IMR-90 (cell line): ENCODE measurements around the gene PLBD1. TPM values are rescaled to one million over a fixed set of nuclear protein-coding genes. Genes with fewer than 3 reads are reported as not detected.

Source experiments
- ATAC-seq: fragments of 200-7000 bp; cut with Tn5 transposase; 2 replicates; pipeline ENCODE4 v1.9.1; 2020; ENCODE audit warnings: low read depth, mild to moderate bottlenecking, moderate library complexity
- BruUV-seq: library from RNA; stranded (reverse); fragments of 400-500 nt; replicated peaks from 2 replicates; lab custom pipeline; 2021; lab: Mats Ljungman, UMichigan
- CTCF ChIA-PET: fragments of 300-600 bp; formaldehyde crosslinking; extraction: SDS; loops from one replicate; lab custom pipeline; 2021; ENCODE audit warnings: antibody characterized with exemption; lab: Yijun Ruan, JAX
- POLR2A ChIA-PET: fragments of 300-600 bp; sonication (Branson Sonifier 250); formaldehyde crosslinking; loops from one replicate; lab custom pipeline; 2022; ENCODE audit warnings: antibody characterized with exemption; ENCODE audit not compliant: unreplicated experiment; lab: Charles Lee
- DNase-seq: peaks from one replicate; pipeline ENCODE4 v3.0.0; 2013
- H2AFZ ChIP-seq: replicated peaks from 2 replicates; pipeline ENCODE3; 2013; ENCODE audit warnings: low read length, mild to moderate bottlenecking; ENCODE audit not compliant: poor library complexity
- H2AK5ac ChIP-seq: 2 replicates; pipeline ENCODE4 v1.6.1; 2013; ENCODE audit warnings: low read depth, low read length, inconsistent platforms
- H2AK9ac ChIP-seq: replicated peaks from 2 replicates; pipeline ENCODE3; 2013; ENCODE audit warnings: mild to moderate bottlenecking, low read depth, low read length, moderate library complexity; ENCODE audit not compliant: poor library complexity
- H2BK120ac ChIP-seq: 2 replicates; pipeline ENCODE4 v1.6.1; 2013; ENCODE audit warnings: low read depth, low read length, inconsistent platforms
- H2BK15ac ChIP-seq: 3 replicates; pipeline ENCODE4 v1.6.1; 2013; ENCODE audit warnings: low read depth, low read length, inconsistent platforms
- H2BK20ac ChIP-seq: 2 replicates; pipeline ENCODE4 v1.6.1; 2013; ENCODE audit warnings: low read depth, mild to moderate bottlenecking, inconsistent platforms, low read length, moderate library complexity
- H2BK5ac ChIP-seq: 2 replicates; pipeline ENCODE4 v1.6.1; 2013; ENCODE audit warnings: mild to moderate bottlenecking, low read depth, low read length, inconsistent platforms; ENCODE audit not compliant: poor library complexity, severe bottlenecking
- H3K14ac ChIP-seq: replicated peaks from 2 replicates; pipeline ENCODE4 v1.6.1; 2013; ENCODE audit warnings: low read depth, low read length, inconsistent platforms
- H3K18ac ChIP-seq: 2 replicates; pipeline ENCODE4 v1.6.1; 2013; ENCODE audit warnings: low read depth, low read length, control low read depth
- H3K23ac ChIP-seq: 2 replicates; pipeline ENCODE4 v1.6.1; 2013; ENCODE audit warnings: low read depth, low read length, inconsistent platforms
- H3K27ac ChIP-seq: 2 replicates; pipeline ENCODE4 v1.5.1; 2013; ENCODE audit warnings: mild to moderate bottlenecking, control low read depth, low read length; ENCODE audit not compliant: insufficient read depth
- H3K27me3 ChIP-seq: 2 replicates; pipeline ENCODE4 v1.6.1; 2013; ENCODE audit warnings: low read length; ENCODE audit not compliant: control insufficient read depth, insufficient read depth
- H3K36me3 ChIP-seq: 2 replicates; pipeline ENCODE4 v1.6.1; 2013; ENCODE audit warnings: low read length, mixed read lengths; ENCODE audit not compliant: control insufficient read depth, insufficient read depth
- H3K4ac ChIP-seq: 2 replicates; pipeline ENCODE4 v1.6.1; 2013; ENCODE audit warnings: low read depth, low read length, inconsistent platforms
- H3K4me1 ChIP-seq: 2 replicates; pipeline ENCODE4 v1.6.1; 2013; ENCODE audit warnings: low read length, mixed read lengths; ENCODE audit not compliant: control insufficient read depth, insufficient read depth
- H3K4me2 ChIP-seq: 2 replicates; pipeline ENCODE4 v1.6.1; 2013; ENCODE audit warnings: low read depth, mild to moderate bottlenecking, control low read depth, low read length, moderate library complexity
- H3K4me3 ChIP-seq: 2 replicates; pipeline ENCODE4 v1.5.1; 2013; ENCODE audit warnings: low read depth, mild to moderate bottlenecking, control low read depth, low read length, moderate library complexity; ENCODE audit not compliant: insufficient read depth
- H3K56ac ChIP-seq: 2 replicates; pipeline ENCODE4 v1.6.1; 2013; ENCODE audit warnings: low read length, inconsistent platforms; ENCODE audit not compliant: insufficient read depth; ENCODE audit errors: extremely low read depth
- H3K79me1 ChIP-seq, 2 experiments: 2 replicates each; pipeline ENCODE4 v1.6.1; 2013; ENCODE audit warnings: low read length in 2 of 2, inconsistent platforms in 1 of 2, low read depth in 1 of 2
- H3K9ac ChIP-seq: 2 replicates; pipeline ENCODE4 v1.6.1; 2013; ENCODE audit warnings: low read depth, low read length, control low read depth
- H3K9me1 ChIP-seq: 2 replicates; pipeline ENCODE4 v1.6.1; 2013; ENCODE audit warnings: low read length, inconsistent platforms; ENCODE audit not compliant: insufficient read depth
- H3K9me3 ChIP-seq: 2 replicates; pipeline ENCODE4 v1.6.1; 2013; ENCODE audit warnings: low read length; ENCODE audit not compliant: control insufficient read depth, insufficient read depth
- H4K20me1 ChIP-seq: 2 replicates; pipeline ENCODE4 v1.6.1; 2013; ENCODE audit warnings: low read length, inconsistent platforms; ENCODE audit not compliant: insufficient read depth
- H4K5ac ChIP-seq: 2 replicates; pipeline ENCODE4 v1.6.1; 2013; ENCODE audit warnings: mild to moderate bottlenecking, low read depth, low read length, control low read depth
- H4K8ac ChIP-seq, 2 experiments: 2 replicates each; pipeline ENCODE4 v1.6.1; 2013; ENCODE audit warnings: low read depth in 2 of 2, low read length in 2 of 2, control low read depth in 1 of 2, inconsistent platforms in 1 of 2
- H4K91ac ChIP-seq: 2 replicates; pipeline ENCODE4 v1.6.1; 2013; ENCODE audit warnings: low read depth, low read length, inconsistent platforms; ENCODE audit not compliant: insufficient read depth
- CHD1 ChIP-seq: IDR thresholded peaks from 2 replicates; pipeline ENCODE4 v1.6.1; 2012; ENCODE audit warnings: low read depth, low read length, improper control_type of control experiment
- MAFK ChIP-seq: IDR thresholded peaks from 2 replicates; pipeline ENCODE4 v1.6.1; 2012; ENCODE audit warnings: low read depth, low read length, improper control_type of control experiment
- SMC3 ChIP-seq: fragments of 150-350 bp; IDR thresholded peaks from 2 replicates; pipeline ENCODE4 v1.6.1; 2016; ENCODE audit warnings: low read depth, mild to moderate bottlenecking, antibody characterized with exemption, low read length, moderate library complexity
- whole genome bisulfite sequencing, 2 experiments: methylation state at CpG; one replicate each; pipeline versions ENCODE4 v1.1.5 to v1.1.7; 2013; ENCODE audit warnings: missing lambda C conversion rate in 2 of 2; ENCODE audit not compliant: insufficient read length in 1 of 2; ENCODE audit errors: extremely low coverage in 2 of 2; 5-methylcytosine and 5-hydroxymethylcytosine counted together
- dilution Hi-C: fragments of 300-500 bp; cut with HindIII; formaldehyde crosslinking; loops from one replicate; pipeline ENCODE4 v1.14.3; 2018; ENCODE audit warnings: low sequenced_read_pairs; ENCODE audit not compliant: unreplicated experiment
- in situ Hi-C: fragments of 300-500 bp; cut with MboI; formaldehyde crosslinking; loops from 3 replicates; pipeline ENCODE4 v1.14.3; 2019; ENCODE audit warnings: low sequenced_read_pairs, inconsistent platforms, mixed read lengths
- intact Hi-C: fragments of 100-400 bp; cut with micrococcal nuclease; formaldehyde crosslinking; loops from 2 replicates; pipeline ENCODE4 v1.10.0; 2022
- polyA plus RNA-seq, 3 experiments: library from polyadenylated mRNA; depleted of rRNA; stranded (reverse); fragments of >200 nt; gene quantifications; 2 replicates each; pipeline ENCODE4 v1.2.3, GENCODE V29; 2012; ENCODE audit warnings: low replicate concordance in 1 of 3
- total RNA-seq: library from RNA; depleted of rRNA; stranded (reverse); fragments of >200 nt; gene quantifications from 2 replicates; pipeline ENCODE4 v1.2.3, GENCODE V29; 2012

Gene PLBD1
- total and polyA plus RNA-seq, 2 of the 4 experiments (the other 2 are of a cell fraction) = under 0.01 TPM; not detected in 1

DNA sequence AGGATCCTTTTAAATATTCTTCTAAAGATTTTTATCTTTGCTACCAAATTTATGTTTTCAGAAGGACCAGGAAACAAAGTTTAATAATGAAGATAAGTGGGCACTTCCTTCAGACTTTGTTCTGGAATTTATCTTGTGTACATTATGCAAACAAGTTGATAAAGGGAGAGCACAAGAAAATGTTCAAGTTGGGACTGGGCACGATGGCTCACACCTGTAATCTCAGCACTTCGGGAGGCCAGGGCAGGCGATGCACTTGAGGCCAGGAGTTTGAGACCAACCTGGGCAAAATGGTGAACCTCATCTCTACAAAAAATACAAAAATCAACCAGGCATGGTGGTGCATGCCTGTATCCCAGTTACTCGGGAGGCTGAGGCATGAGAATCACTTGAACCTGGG, 4.6 kb downstream of the PLBD1 start:
- no peak overlapping the region for H3K27ac ChIP-seq
- TF ChIP-seq SMC3 = no peak
- TF ChIP-seq MAFK = no peak
- TF ChIP-seq CHD1 = no peak
- H3K18ac ChIP-seq = no peak overlapping the region
- H4K5ac ChIP-seq = no peak overlapping the region
- H2AK9ac ChIP-seq = no peak overlapping the region
- no peaks in the 10 kb centered on the region for H3K9me3 ChIP-seq
- no peaks in the 10 kb centered on the region for H4K20me1 ChIP-seq
- H2BK5ac ChIP-seq = no peak overlapping the region
- no peak overlapping the region for H2AFZ ChIP-seq
- H3K23ac ChIP-seq = no peak overlapping the region
- no peak overlapping the region for H4K8ac ChIP-seq
- no peak overlapping the region for H4K91ac ChIP-seq
- intact Hi-C loops = no loop called here
- no peaks in the 10 kb centered on the region for H3K79me1 ChIP-seq
- H3K4me1 ChIP-seq = no peaks in the 10 kb centered on the region
- no peak overlapping the region for H3K4me2 ChIP-seq
- no peak overlapping the region for H3K56ac ChIP-seq
- DNase-seq (no peak), ATAC-seq (no peak)
- no peak overlapping the region for H2BK15ac ChIP-seq
- H3K4me3 ChIP-seq = no peak overlapping the region
- WGBS, 2 experiments = no CpG with 5 or more reads among the region's 4 CpGs
- H3K27me3 ChIP-seq = no peaks in the 10 kb centered on the region; the same call in 1 of the 2 replicates
- POLR2A ChIA-PET = no interaction called here
- no peak overlapping the region for H3K14ac ChIP-seq
- H3K4ac ChIP-seq = no peak overlapping the region
- BruUV-seq = no TSS peak
- no peak overlapping the region for H2AK5ac ChIP-seq
- dilution Hi-C loops = no loop called here
- no peak overlapping the region for H2BK120ac ChIP-seq
- H2BK20ac ChIP-seq = no peak overlapping the region
- H3K9ac ChIP-seq = no peak overlapping the region
- in situ Hi-C loops = no loop called here
- no peaks in the 10 kb centered on the region for H3K9me1 ChIP-seq
- no peaks in the 10 kb centered on the region for H3K36me3 ChIP-seq
- CTCF ChIA-PET = interaction anchor here (0.7 kb wide), 1 partner anchor 8 kb away, joined by 4 read pairs; no protein-coding TSS in a partner anchor
